AG04450 (cell line): ENCODE measurements around the gene CFAP43. TPM values are rescaled to one million over a fixed set of nuclear protein-coding genes. Genes with fewer than 3 reads are reported as not detected.

Source experiments
- CTCF ChIA-PET: fragments of 300-600, 350-600 bp; formaldehyde crosslinking; extraction: SDS; loops from one replicate; lab custom pipeline; 2022; ENCODE audit warnings: antibody characterized with exemption, inconsistent platforms; lab: Charles Lee
- POLR2A ChIA-PET: fragments of 350-600 bp; formaldehyde crosslinking; extraction: SDS; loops from one replicate; lab custom pipeline; 2021; ENCODE audit warnings: antibody characterized with exemption, inconsistent platforms; lab: Yijun Ruan, JAX
- DNase-seq: peaks from one replicate; pipeline ENCODE4 v3.0.0-alpha.2; 2011; ENCODE audit warnings: low read depth, low spot score
- H3K27ac ChIP-seq: one replicate; pipeline ENCODE4 v1.5.1; 2012; ENCODE audit warnings: low read depth, low read length, control low read depth
- H3K27me3 ChIP-seq: one replicate; pipeline ENCODE4 v1.6.0; 2012; ENCODE audit warnings: low read length; ENCODE audit not compliant: control insufficient read depth, insufficient read depth
- H3K4me3 ChIP-seq: 2 replicates; pipeline ENCODE4 v1.5.1; 2011; ENCODE audit warnings: mild to moderate bottlenecking, low read depth, low read length, control low read depth
- H3K9me3 ChIP-seq: 2 replicates; pipeline ENCODE4 v1.5.1; 2012; ENCODE audit warnings: low read length; ENCODE audit not compliant: control insufficient read depth, insufficient read depth
- polyA plus RNA-seq: library from polyadenylated mRNA; depleted of rRNA; stranded (reverse); fragments of >200 nt; gene quantifications from 2 replicates; pipeline ENCODE4 v1.2.3, GENCODE V29; 2011
- TF ChIP-seq, protein P1 (sequence below): IDR thresholded peaks from 2 replicates; pipeline ENCODE4 v1.5.1; 2011; ENCODE audit warnings: low read depth, low read length, control low read depth, inconsistent platforms

CFAP43 gene
- polyA plus RNA-seq, 1 experiment = 0.07 TPM

DNA sequence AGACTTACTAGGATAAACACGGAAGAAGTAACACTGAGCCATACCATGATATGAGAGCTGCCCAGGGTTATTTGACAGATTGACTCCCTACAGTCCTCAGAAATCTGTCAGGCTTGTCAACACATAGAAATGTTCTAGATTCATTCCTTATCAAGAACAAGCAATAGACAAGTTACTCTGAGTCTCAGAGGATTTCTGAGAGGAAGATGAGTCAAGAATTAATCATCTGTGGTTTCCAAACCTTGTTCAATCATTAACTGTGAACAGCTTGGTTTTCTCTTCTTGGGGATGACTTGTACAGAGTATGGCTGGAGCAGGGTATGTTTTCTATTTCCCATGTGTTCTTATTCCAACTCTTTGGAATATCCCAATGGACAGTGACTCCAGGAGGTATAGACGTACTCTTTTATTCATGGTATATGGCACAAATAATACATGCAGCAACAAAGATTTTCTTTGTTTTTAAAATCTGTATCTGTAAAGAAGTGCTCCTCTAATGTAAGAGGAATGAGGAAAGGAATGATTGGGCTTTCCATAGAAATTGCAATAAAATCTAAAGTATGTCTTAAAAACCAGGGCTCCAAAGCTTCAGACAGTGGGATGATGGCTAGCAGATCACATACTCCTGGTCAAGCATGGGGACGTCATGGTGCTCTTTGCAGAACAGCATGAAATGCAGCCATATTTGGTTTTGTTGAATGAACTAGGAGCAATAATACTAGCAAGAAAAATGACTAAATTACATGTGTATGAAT is 122.1 kb downstream of the CFAP43 start:
- H3K27ac ChIP-seq = no peak overlapping the region
- no peaks in the 10 kb centered on the region for H3K9me3 ChIP-seq
- POLR2A ChIA-PET = interaction anchor here (2.0 kb wide), 1 partner anchor 11 kb away, joined by 13 read pairs; the partner anchor contains the start of gene SFR1
- H3K4me3 ChIP-seq = no peak overlapping the region
- no peaks in the 10 kb centered on the region for H3K27me3 ChIP-seq
- TF ChIP-seq, protein P1, sequence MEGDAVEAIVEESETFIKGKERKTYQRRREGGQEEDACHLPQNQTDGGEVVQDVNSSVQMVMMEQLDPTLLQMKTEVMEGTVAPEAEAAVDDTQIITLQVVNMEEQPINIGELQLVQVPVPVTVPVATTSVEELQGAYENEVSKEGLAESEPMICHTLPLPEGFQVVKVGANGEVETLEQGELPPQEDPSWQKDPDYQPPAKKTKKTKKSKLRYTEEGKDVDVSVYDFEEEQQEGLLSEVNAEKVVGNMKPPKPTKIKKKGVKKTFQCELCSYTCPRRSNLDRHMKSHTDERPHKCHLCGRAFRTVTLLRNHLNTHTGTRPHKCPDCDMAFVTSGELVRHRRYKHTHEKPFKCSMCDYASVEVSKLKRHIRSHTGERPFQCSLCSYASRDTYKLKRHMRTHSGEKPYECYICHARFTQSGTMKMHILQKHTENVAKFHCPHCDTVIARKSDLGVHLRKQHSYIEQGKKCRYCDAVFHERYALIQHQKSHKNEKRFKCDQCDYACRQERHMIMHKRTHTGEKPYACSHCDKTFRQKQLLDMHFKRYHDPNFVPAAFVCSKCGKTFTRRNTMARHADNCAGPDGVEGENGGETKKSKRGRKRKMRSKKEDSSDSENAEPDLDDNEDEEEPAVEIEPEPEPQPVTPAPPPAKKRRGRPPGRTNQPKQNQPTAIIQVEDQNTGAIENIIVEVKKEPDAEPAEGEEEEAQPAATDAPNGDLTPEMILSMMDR = no peak
- CTCF ChIA-PET = interaction anchor here (1.1 to 4.6 kb wide), 2 partner anchors 11 to 181 kb away, joined by 4 to 46 read pairs; partner anchors contain the start of gene SFR1
- DNase-seq = no peak

- ChIA-PET CTCF (interaction anchor here (3.9 kb wide), 1 partner anchor 16 kb away, joined by 26 read pairs; the partner anchor contains the start of gene SFR1), POLR2A (no interaction called here)
- Histone ChIP-seq H3K4me3 (no peak overlapping the region), H3K27ac (no peak overlapping the region), H3K27me3 (no peaks in the 10 kb centered on the region), H3K9me3 (no peaks in the 10 kb centered on the region)
- TF ChIP-seq, protein P1 = no peak
- DNase-seq = no peak
These were observed 127.2 kb downstream of the CFAP43 start for GRCh38 chr10:104104926-104105325.

DNA sequence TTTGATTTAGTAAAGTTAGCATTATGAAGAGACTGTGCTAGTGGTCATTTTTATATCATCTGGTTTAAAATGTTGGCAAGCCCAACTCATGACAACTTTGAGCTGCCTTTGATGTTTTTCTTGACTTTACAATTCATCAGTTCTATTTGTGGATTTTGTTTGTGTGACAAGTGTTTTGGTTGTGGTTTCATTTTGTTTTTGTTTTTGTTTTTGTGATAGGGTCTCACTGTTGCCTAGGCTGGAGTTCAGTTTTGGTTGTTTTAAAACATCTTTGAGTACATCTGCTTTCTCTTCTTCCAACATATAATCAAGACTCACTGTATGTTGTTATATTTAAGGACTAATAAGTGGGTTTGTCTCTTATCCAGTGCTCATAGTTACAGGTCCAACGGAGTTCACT is 127.7 kb downstream of the CFAP43 start:
- CTCF ChIA-PET = interaction anchor here (3.9 kb wide), 1 partner anchor 17 kb away, joined by 26 read pairs; the partner anchor contains the start of gene SFR1

DNA sequence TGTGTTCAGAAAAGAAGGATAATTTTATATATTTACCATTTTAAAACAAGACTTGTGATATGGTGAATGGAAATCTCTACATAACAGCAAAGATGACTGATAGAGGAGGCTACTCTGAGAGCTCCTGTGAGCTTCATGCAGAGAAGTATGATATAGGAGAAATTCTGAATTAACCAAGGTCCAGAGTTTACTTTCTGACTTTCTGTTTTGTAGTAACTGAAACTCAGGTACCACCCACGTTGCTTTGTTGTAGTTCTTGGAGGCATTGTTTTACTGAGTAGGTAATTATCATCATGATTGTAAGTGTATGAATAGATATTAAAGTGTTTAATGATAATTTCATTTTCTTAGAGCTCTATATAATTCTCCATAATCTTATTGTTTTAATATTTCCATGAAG is 128.2 kb downstream of the CFAP43 start:
- no peak overlapping the region for H3K4me3 ChIP-seq
- no peaks in the 10 kb centered on the region for H3K27me3 ChIP-seq
- TF ChIP-seq, protein P1 = no peak
- ChIA-PET POLR2A (no interaction called here), CTCF (interaction anchor here (3.9 kb wide), 1 partner anchor 17 kb away, joined by 26 read pairs; the partner anchor contains the start of gene SFR1)
- no peak for DNase-seq
- no peak overlapping the region for H3K27ac ChIP-seq
- H3K9me3 ChIP-seq = no peaks in the 10 kb centered on the region

More for the DNA sequence above, 127.7 kb downstream of the CFAP43 start:
- POLR2A ChIA-PET = no interaction called here
- DNase-seq = no peak
- Histone ChIP-seq H3K27ac (no peak overlapping the region), H3K27me3 (no peaks in the 10 kb centered on the region), H3K9me3 (no peaks in the 10 kb centered on the region), H3K4me3 (no peak overlapping the region)
- TF ChIP-seq, protein P1 = no peak

DNA sequence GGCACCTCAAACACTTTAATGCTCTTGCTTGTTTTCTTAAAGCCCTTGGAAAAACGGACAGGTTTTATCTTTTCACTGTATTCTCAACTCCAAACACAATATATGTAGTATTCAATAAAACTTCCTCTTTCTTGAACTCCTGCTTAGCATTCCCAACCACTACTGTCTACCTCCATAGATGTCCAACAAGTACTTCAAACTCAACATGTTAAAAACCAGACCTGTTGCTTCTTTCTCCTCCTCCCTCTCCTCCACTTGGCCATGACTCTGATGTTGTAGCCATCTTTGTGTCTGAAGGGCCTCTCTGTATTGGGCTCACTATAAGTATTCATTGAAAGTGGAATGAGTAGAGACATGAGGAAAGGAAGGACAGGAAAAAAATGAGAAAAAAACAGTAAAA is 130.3 kb downstream of the CFAP43 start:
- POLR2A ChIA-PET = no interaction called here
- Histone ChIP-seq H3K4me3 (no peak overlapping the region), H3K27me3 (no peaks in the 10 kb centered on the region), H3K9me3 (peaks cover under 1% of the 10 kb centered on the region; the same call in 1 of the 2 replicates), H3K27ac (no peak overlapping the region)
- CTCF ChIA-PET = interaction anchor here (3.9 kb wide), 1 partner anchor 19 kb away, joined by 26 read pairs; the partner anchor contains the start of gene SFR1
- TF ChIP-seq, protein P1 = no peak
- DNase-seq = no peak
